GM10266 (cell line): ENCODE results near the gene SMIM34.
"Not testable (repeated sequence)": the region's sequence is repeated elsewhere in the genome, so short reads cannot be mapped to it uniquely, and the experiment has no call there.

Source experiments
- DNase-seq: peaks from one replicate; pipeline ENCODE4 v3.0.0; 2012; ENCODE audit errors: extremely low spot score

SMIM34 gene, protein sequence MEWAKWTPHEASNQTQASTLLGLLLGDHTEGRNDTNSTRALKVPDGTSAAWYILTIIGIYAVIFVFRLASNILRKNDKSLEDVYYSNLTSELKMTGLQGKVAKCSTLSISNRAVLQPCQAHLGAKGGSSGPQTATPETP

DNA sequence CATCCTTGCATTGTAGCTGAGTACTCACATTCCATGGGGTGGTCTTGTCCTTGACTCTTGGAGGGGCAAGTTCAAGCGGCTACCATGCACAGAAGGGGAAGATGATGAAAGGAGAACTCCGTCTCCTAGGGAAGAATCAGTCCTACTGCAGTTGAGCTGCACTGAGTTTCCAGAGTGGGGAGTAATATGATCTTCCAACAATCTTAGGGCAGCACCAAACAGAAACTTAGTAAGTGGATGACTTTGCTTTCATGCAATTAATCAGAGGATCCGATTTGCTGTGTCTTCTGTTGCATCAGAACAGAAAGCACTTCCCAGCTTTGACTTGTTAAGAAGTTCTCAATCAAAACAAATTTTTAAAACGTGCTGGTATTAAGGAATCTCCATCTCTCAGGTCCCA lies at the start of gene SMIM34:
SMIM34 (minus strand) TSS at position 147 of the 400 bp plus-strand sequence; CDS start at position 35, 112 bp downstream.
- DNase-seq = not testable (repeated sequence)

- not testable (repeated sequence) for DNase-seq
These were observed 43.6 kb upstream of the SMIM34 start for GRCh38 chr21:34467333-34467732.

DNA sequence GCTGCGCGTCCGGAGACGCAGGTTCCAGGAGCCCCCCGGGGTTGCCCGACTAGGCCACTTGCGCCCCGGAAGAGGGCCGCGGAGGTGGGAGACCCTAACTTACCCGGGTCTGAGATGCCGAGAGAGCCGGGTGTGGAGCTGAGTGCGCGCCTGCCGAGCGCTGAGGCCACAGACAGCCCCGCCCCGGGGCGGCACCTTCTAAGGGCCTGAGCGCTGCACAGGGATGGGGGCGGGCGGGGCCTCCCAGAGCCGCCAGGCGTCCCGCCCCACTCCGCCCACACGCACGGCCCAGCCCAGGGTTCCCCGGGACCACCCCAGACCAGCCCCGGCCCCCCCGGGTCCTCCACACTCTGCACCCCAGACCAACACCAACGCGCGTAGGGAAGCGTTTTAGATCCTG lies 35.7 kb upstream of the SMIM34 start:
- not testable (repeated sequence) for DNase-seq

DNA sequence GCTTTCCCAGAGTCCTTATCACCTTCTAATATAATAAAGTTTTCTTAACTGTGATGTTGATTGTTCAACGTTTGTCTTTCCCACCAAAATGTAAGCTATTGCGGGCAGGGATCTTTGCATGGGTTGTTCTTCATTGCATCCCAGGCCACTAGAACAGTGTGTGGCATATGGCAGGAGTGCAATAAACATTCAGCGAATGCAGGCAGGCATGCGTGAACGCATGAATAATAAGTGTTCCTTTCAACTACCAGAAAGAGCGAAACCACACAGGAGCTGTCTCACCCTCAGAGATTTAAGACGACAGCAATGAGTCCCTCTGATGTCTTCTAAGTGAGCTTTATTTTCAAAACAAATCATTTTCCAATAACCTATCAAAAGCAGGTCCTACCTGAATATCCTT lies 34.5 kb upstream of the SMIM34 start:
- DNase-seq = not testable (repeated sequence)

DNA sequence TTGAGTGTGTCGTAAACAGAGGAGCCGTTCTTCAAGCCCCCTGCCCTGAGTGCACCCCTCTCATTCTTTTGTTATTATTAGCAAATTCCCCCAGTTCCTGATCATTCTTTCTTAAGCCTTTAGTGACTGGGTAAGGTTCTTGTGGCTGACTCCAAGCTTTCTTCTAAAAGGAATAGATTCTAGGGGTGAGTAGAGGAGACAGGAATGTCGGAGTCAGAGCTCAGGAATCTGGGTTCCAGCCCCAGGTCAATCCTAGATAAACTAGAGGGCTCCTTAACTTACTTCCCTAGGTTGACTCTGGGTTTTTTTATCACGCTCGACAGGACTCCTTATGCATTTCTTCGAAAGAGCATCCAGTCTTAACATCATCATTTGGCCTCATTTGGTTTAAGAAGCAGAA lies 32.4 kb upstream of the SMIM34 start:
- not testable (repeated sequence) for DNase-seq

- not testable (repeated sequence) for DNase-seq
These were observed 31.9 kb upstream of the SMIM34 start for GRCh38 chr21:34455628-34456027.

DNA sequence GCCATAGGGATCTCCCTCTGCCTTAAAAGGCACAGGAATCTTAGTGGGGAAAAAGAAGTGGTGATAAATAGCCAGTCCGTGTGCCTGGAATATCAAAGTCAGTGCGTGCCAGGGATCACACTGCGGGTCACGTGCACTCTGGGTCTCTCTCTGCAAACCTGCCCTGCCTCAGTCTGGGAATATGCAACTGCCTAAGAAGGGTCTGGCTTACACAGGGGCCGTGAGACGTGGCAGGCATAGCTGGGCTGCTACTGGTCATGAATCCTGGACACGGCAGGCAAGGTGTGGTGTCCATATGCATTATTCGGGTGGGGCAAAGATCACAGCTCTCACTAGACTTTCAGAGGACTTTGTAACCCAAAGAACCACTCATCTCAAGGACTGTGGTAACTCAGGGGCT lies 23.3 kb upstream of the SMIM34 start:
- not testable (repeated sequence) for DNase-seq

DNA sequence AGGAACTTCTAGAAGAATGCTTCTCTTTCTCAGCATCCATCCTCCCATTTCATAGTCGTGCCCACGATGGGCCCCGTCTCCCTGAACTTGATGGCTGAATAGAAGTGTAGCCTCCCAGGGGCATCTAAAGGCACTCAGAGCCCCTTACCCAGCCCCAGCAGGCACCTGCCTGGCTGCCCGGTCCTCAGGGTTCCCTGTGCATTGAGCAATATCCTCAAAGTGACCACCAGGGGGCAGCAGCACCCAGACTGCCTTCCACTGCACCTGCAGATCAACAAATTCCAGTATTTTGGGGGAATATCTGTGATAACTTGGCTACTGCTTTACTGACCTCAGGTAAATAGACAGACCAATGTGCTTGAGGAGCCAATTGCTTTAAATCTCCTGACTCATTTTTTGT lies 19.7 kb upstream of the SMIM34 start:
- not testable (repeated sequence) for DNase-seq

- not testable (repeated sequence) for DNase-seq
These were observed 6.0 kb upstream of the SMIM34 start for GRCh38 chr21:34429710-34430109.

GRCh38 chr21:34428441-34428840 lies 4.7 kb upstream of the SMIM34 start:
- not testable (repeated sequence) for DNase-seq

DNA sequence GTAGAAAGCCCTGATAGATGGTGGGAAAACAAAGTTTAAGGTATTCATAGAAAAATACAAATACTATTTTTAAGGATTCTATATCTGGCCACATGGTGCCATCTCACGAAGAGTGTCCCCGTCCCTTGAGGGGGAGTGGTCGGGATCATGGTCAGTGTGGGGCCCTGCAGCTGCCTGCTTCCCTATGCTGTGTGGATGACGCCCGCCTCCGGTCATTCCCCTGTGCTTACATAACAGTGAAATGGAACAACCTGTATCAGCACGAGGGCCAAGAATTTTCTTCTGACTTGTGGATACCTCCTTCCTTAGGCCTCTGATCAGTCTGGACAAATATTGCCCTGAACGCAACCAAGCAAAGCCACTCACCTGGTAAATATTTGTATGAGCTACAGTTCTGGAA lies 3.6 kb upstream of the SMIM34 start:
- not testable (repeated sequence) for DNase-seq

DNA sequence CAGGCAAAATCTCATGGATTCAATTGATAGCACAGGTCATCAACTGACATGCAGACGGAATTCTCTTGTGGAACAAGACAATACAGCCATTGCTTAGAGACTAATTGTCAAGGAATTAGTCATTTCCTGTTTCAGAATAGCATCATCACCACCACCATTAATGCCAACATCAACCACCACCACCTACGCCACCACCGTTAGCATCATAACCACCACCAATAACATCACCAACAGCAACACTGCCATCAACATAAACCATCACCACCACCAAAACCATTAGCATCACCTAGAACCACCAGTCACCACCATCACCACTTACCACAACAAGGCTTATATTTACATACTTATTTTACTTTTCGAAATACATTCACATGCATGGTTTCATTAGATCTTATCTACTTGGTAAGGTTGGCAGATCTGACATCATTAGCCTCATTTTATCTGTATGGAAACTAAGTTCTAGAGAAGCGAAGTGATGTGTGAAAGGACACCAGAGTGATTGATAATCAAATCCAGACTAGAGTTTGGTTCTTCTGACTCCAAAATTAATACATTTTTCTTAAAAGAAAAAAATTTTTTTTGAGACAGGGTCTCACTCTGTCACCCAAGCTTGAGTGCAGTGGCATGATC lies 6.2 kb downstream of the SMIM34 start:
- DNase-seq = not testable (repeated sequence)

DNA sequence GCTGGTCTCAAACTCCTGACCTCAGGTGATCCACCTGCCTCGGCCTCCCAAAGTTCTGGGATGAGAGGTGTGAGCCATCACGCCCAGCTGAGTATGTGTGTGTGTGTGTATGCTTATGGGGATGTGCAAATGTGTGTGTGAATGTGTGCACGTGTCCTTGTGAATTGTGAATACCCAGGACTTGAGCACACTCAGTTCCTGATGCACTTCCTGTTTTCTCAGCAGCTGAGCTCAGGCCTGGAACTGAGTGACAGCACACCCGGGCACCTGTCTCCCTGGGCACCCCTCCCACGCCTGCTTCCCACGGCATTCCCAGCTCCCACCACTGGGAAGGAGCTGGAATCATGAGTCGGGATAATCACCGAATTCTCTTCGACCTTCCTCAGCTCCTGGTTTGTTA lies 16.5 kb downstream of the SMIM34 start:
- DNase-seq = not testable (repeated sequence)

- not testable (repeated sequence) for DNase-seq
These were observed 17.1 kb downstream of the SMIM34 start for GRCh38 chr21:34406676-34407075.

- not testable (repeated sequence) for DNase-seq
These were observed 17.6 kb downstream of the SMIM34 start for GRCh38 chr21:34406102-34406501.

DNA sequence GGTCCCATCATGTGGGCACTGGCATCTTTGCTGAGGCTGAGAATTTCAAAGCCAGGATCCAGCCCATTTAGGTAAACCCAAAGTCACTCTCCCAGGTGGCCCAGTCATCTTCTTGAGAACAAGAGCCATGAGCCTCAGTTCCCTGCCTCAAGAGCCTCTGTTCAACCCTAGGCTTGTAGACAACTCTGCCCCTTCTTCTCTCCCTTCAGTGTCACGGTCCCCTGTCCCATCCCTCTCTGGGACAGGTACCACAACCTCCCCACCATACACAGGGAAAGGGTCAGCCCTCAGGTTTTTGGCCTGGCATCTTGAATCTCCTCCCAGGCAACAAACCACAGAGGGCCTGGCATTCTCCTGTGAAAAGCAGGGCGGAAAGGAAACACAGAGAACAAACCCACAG lies 18.1 kb downstream of the SMIM34 start:
- DNase-seq = not testable (repeated sequence)

DNA sequence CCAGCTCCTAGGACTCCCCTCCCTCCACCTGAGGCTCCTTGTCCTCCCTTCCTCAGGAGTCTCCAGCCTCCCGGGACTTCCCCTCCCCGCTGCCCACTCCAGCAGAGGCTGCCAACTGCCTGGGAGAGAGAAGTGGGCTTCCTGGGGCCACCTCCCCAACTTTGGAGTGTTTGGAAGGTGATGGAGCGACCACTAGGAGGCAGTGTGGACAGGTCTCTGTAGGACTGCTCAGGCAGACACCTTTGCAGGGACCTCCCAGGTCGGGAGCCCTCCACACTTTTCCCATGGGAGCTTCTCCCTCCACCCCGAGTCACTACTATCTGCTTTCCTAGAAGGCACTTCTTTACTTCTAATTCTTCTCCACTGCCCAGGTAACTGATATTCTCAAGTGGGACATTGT lies 19.0 kb downstream of the SMIM34 start:
- not testable (repeated sequence) for DNase-seq

GRCh38 chr21:34400522-34400921 lies 23.2 kb downstream of the SMIM34 start:
- not testable (repeated sequence) for DNase-seq

DNA sequence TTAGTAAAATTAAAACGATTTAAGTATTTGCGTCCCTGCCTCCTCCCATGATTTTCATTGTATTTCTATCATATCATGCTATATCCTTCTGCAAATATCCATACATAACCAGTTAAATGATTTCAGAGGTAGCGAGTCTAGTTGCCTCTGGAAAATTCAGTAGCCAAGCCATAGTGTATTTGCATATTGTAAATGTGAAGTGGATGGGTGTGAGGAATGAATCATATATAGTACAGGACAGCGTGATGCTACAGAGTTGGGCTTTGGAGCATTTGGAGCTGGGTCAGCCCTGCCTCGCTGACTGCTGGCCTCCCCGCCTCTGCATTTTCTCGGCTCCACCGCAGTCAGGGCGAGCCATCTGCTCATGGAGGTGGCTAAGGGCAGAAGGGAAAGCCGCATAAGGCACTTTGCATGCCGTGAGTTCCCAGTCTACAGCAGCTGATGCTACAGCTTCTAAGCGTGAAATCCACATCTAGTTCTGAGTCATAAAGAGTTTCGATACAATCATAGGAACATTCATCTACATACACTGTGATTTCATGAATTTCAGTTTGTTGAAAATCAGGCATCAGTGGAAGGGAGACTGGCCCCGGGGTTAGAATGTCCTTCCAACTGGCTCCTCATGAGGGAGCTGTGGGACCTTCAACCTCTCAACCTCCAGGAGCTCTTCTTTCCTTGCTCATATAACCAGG lies 39.9 kb downstream of the SMIM34 start:
- DNase-seq = not testable (repeated sequence)

DNA sequence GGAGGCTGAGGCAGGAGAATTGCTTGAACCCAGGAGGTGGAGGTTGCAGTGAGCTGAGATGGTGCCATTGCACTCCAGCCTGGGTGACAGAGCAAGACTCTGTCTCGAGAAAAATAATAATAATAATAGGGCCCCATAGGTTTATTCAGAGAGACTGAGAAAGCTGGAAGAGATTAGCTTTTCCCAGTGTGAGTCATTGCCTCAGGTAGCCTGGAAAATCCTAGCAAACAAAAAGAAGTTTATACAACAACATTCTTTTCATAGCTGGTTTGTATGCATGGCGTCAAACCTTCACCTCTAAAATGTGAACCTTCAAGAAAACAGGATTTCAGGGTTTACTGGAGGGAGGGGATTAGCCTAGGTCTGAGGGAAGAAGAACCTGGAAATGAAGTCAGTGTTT lies 40.6 kb downstream of the SMIM34 start:
- not testable (repeated sequence) for DNase-seq

DNA sequence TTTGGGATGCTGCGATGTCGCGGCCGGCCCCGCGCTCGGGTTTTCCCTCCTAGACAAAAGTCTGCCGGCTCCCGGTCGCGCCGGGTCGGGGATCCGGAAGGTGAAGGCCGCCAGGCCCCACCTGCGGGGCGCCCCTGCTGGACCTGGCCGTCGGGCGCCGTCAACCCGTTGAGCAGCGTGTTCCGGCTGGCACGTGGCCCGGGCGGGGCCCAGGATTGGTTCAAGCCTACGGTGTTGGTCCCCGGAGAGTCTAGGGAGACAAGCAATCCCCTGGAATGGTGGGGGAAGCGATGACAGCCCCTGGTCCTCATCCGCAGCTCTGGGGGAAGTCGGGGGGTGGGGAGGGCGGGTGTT lies 48.2 kb downstream of the SMIM34 start:
- not testable (repeated sequence) for DNase-seq

GRCh38 chr21:34374940-34375618 lies 48.7 kb downstream of the SMIM34 start, which contains the start of gene SMIM11:
SMIM11 (plus strand) TSS chr21:34375507; CDS start chr21:34379505, 3,998 bp downstream.
- DNase-seq = not testable (repeated sequence)
